Brain microvascular endothelial cell (primary cell): ENCODE measurements around the gene ERCC3.

Source experiments
- DNase-seq: peaks from one replicate; pipeline ENCODE4 v3.0.0-alpha.2; 2020
- H3K27ac ChIP-seq: fragments of 250-450 bp; sonication (Bioruptor Pico); 2 replicates; pipeline ENCODE4 v1.5.1; 2020; ENCODE audit warnings: mild to moderate bottlenecking, moderate library complexity
- H3K27me3 ChIP-seq: fragments of 250-450 bp; sonication (Bioruptor Pico); replicated peaks from 2 replicates; pipeline ENCODE4 v1.5.1; 2020; ENCODE audit warnings: mild to moderate bottlenecking
- H3K36me3 ChIP-seq: fragments of 250-450 bp; sonication (Bioruptor Pico); replicated peaks from 2 replicates; pipeline ENCODE4 v1.5.1; 2020; ENCODE audit warnings: mild to moderate bottlenecking
- H3K4me3 ChIP-seq: 2 replicates; pipeline ENCODE4 v1.5.1; 2011; ENCODE audit warnings: low read depth, mild to moderate bottlenecking, control low read depth, low read length, moderate library complexity
- in situ Hi-C: cut with HindIII; loops from 2 replicates; pipeline ENCODE4 v1.10.0; 2017; ENCODE audit warnings: low sequenced_read_pairs, low pct_ligation_motif_present
- TF ChIP-seq, protein P1 (sequence below): IDR thresholded peaks from 2 replicates; pipeline ENCODE4 v1.5.1; 2011; ENCODE audit warnings: low read depth, mild to moderate bottlenecking, moderate library complexity, low read length, control low read depth, inconsistent platforms; ENCODE audit errors: missing control alignments

ERCC3 gene

DNA sequence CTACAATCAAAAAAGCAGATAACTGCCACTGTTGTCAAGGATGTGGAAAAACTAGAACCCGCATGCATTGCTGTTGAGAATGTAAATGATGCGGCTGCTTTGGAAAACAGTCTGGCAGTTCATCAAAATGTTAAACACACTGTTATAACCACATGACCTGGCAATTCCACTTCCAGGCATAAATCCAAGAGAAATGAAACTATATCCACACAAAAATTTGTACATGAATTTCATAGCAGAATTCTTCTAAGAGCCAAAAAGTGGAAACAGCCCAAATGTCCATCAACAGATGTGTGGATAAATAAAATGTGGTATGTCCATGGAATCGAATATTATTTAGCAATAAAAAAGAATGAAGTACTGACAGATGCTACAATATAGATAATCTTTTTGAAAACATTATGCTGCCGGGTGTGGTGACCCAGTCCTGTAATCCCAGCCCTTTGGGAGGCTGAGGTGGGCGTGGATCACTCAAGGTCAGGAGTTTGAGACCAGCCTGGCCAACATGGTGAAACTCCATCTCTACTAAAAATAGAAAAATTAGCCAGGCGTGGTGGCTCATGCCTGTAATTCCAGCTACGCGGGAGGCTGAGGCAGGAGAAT lies 32.0 kb downstream of the ERCC3 start:
- H3K27me3 ChIP-seq, result no peaks in the 10 kb centered on the region
- H3K27ac ChIP-seq, result no peak overlapping the region
- in situ Hi-C loops, result no loop called here
- peaks cover 21% of the 10 kb centered on the region for H3K36me3 ChIP-seq
- peak; percentile 3 for DNase-seq
- no peak overlapping the region for H3K4me3 ChIP-seq
- TF ChIP-seq, protein P1, sequence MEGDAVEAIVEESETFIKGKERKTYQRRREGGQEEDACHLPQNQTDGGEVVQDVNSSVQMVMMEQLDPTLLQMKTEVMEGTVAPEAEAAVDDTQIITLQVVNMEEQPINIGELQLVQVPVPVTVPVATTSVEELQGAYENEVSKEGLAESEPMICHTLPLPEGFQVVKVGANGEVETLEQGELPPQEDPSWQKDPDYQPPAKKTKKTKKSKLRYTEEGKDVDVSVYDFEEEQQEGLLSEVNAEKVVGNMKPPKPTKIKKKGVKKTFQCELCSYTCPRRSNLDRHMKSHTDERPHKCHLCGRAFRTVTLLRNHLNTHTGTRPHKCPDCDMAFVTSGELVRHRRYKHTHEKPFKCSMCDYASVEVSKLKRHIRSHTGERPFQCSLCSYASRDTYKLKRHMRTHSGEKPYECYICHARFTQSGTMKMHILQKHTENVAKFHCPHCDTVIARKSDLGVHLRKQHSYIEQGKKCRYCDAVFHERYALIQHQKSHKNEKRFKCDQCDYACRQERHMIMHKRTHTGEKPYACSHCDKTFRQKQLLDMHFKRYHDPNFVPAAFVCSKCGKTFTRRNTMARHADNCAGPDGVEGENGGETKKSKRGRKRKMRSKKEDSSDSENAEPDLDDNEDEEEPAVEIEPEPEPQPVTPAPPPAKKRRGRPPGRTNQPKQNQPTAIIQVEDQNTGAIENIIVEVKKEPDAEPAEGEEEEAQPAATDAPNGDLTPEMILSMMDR, result no peak

DNA sequence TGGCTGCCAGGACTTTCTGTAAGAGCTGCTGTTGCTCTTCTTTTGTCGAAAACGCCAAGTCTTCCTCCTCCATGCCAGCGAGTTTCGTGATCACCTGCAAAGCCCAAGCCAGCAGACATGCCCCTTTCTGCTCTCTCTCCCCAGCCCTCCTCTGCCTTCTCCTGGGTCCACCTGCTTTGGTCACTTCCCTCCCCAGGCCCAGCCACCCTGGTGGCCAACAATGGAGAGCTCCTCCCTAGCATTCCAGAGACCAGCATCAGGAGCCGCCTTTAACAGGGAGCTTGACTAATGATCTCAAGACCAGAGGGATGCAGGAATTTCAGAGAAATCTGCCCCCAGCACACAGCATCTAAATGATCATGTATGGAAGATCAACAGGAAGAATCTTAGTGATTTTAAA lies 34.6 kb downstream of the ERCC3 start:
- in situ Hi-C loops, result no loop called here
- no peak for DNase-seq
- TF ChIP-seq, protein P1, result no peak
- no peak overlapping the region for H3K27ac ChIP-seq
- no peak overlapping the region for H3K4me3 ChIP-seq
- H3K36me3 ChIP-seq, result peaks cover 23% of the 10 kb centered on the region
- H3K27me3 ChIP-seq, result no peaks in the 10 kb centered on the region

DNA sequence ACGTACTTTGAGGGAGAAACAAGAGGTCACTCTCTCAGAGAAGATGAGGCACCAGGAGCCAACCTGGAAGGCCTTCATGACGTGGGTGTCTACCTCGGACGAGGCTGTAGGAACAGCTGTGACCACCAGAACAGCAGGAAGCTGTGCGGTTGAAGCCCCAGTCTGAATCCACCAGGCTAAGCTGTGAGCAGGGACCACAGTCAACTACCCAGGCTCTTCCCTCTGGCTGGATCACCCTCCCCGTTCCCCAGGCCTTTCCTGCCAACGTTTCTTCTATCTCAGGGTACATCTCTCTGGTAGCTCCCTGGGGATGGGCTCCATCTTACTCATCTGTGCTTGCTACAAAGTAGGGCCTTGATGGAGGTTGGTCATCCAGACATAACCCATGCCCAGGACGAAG lies 37.1 kb downstream of the ERCC3 start:
- Histone ChIP-seq H3K36me3 (peaks cover 23% of the 10 kb centered on the region), H3K27ac (no peak overlapping the region), H3K27me3 (no peaks in the 10 kb centered on the region), H3K4me3 (no peak overlapping the region)
- in situ Hi-C loops, result no loop called here
- DNase-seq, result no peak
- TF ChIP-seq, protein P1, result no peak

DNA sequence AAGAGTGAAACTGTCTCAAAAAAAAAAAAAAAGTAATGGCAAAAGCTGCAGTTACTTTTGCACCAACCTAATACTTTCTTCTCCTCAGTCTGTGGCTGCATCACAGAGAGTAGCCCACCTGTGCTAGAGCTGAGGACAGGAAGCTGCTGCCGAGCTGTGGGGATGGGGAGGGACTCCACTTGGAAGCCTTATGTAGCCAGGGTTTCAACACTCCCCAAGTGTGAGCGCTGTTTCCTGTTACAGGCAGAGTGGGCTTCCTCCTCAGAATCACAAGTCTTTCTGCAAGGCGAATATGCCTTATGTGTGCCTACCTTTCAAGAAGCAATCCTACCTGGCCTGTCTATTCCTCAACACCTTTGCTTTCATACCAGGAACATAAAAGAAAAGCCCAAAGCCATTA lies 37.6 kb downstream of the ERCC3 start:
- Histone ChIP-seq H3K4me3 (no peak overlapping the region), H3K27me3 (no peaks in the 10 kb centered on the region), H3K27ac (no peak overlapping the region), H3K36me3 (peaks cover 23% of the 10 kb centered on the region)
- TF ChIP-seq, protein P1, result no peak
- no peak for DNase-seq
- in situ Hi-C loops, result no loop called here

DNA sequence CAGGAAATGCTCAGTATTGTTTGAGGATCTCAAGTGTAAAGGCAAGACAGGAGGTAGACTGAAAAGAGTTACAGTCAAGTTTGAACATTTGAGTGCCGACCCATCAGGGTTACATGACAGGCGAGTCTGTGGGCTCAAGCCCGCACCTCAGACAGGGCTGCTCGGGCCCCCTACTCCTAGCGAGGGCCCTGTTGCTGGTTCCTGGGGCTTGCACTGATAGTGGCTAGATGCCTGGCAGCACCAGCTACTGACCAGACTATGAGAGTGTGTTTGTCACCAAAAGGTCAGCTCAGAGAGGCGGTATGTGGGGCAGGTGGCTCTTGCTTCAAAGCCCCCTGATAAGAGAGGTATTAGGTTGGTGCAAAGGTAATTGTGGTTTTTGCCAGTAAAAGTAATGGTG lies 38.2 kb downstream of the ERCC3 start:
- TF ChIP-seq, protein P1, result no peak
- Histone ChIP-seq H3K27me3 (no peaks in the 10 kb centered on the region), H3K27ac (no peak overlapping the region), H3K36me3 (peaks cover 22% of the 10 kb centered on the region), H3K4me3 (no peak overlapping the region)
- in situ Hi-C loops, result no loop called here
- no peak for DNase-seq

DNA sequence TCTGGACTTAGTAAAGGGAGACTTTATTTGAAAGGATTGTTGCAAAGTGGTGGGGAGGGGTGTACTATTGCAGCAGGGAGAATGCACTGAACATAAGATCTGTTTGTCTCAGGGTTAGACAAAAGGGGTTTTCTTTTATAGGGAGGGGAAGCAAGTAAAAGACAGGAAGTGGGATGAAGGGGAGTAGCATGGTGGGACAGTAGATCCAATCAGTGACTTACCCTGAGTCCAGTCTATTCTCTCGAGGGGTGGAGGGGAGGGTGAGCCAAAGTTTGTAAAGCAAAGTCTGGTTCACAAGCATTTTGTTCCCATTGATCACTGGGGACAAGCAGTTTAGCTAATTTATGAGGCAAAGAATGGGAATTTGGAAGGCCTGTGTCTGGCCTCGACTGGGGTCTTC lies 38.8 kb downstream of the ERCC3 start:
- no peaks in the 10 kb centered on the region for H3K27me3 ChIP-seq
- DNase-seq, result no peak
- peaks cover 17% of the 10 kb centered on the region for H3K36me3 ChIP-seq
- TF ChIP-seq, protein P1, result no peak
- H3K4me3 ChIP-seq, result no peak overlapping the region
- no peak overlapping the region for H3K27ac ChIP-seq
- in situ Hi-C loops, result no loop called here
